K562 (cell line): Measurements from ENCODE around the gene PATL1.

ENCODE experiments used
- ARID1B ChIP-seq: fragments of 450-650 bp; IDR thresholded peaks from 2 replicates; pipeline ENCODE4 v1.6.1; 2016; ENCODE audit warnings: antibody characterized with exemption, mild to moderate bottlenecking, inconsistent platforms
- ATF4 ChIP-seq: fragments of 450-650 bp; formaldehyde crosslinking; IDR thresholded peaks from 2 replicates; pipeline ENCODE4 v1.4.0; 2022; ENCODE audit warnings: mild to moderate bottlenecking, moderate library complexity
- CHD4 ChIP-seq: fragments of 200-600 bp; sonication (generic); IDR thresholded peaks from 3 replicates; pipeline ENCODE4 v1.6.1; 2012; ENCODE audit warnings: low read depth, mild to moderate bottlenecking, mixed read lengths, low read length, inconsistent platforms; ENCODE audit not compliant: insufficient read depth, insufficient replicate concordance, poor library complexity, severe bottlenecking
- CTCF ChIP-seq, 3 experiments: IDR thresholded peaks in 2 of 3; conservative IDR thresholded peaks in 1 of 3; 2 replicates each; pipeline ENCODE4 v1.5.1; 2011 to 2012; ENCODE audit warnings: low read length in 3 of 3, mild to moderate bottlenecking in 3 of 3, control low read depth in 2 of 3, improper control_type of control experiment in 1 of 3, inconsistent platforms in 1 of 3, low read depth in 1 of 3, mixed read lengths in 1 of 3, moderate library complexity in 1 of 3; ENCODE audit not compliant: insufficient read depth in 2 of 3
- EHMT2 ChIP-seq: fragments of 450-650 bp; IDR thresholded peaks from 2 replicates; pipeline ENCODE4 v1.6.1; 2018; ENCODE audit warnings: antibody characterized with exemption
- EZH2 ChIP-seq: IDR thresholded peaks from 2 replicates; pipeline ENCODE4 v1.6.1; 2012; ENCODE audit warnings: low read depth, mild to moderate bottlenecking, inconsistent platforms, low read length, borderline replicate concordance
- FOXJ3 ChIP-seq: sonication (generic); formaldehyde crosslinking; IDR thresholded peaks from 2 replicates; pipeline ENCODE4 v1.4.0; 2020; ENCODE audit warnings: mild to moderate bottlenecking, missing genetic modification reagents
- POLR2A ChIP-seq: fragments of 450-650 bp; conservative IDR thresholded peaks from 2 replicates; pipeline ENCODE4 v1.6.1; 2016
- POLR2AphosphoS5 ChIP-seq: IDR thresholded peaks from 2 replicates; pipeline ENCODE4 v1.6.1; 2011; ENCODE audit warnings: mild to moderate bottlenecking, low read depth, low read length, moderate library complexity; ENCODE audit not compliant: control insufficient read depth, insufficient read depth
- ZFX ChIP-seq: sonication (generic); formaldehyde crosslinking; IDR thresholded peaks from 2 replicates; pipeline ENCODE4 v1.8.0; 2022; ENCODE audit warnings: mild to moderate bottlenecking, missing genetic modification reagents, moderate library complexity
- ZNF695 ChIP-seq: fragments of 450-650 bp; formaldehyde crosslinking; IDR thresholded peaks from 2 replicates; pipeline ENCODE4 v1.4.0; 2020; ENCODE audit warnings: mild to moderate bottlenecking, moderate library complexity

DNA sequence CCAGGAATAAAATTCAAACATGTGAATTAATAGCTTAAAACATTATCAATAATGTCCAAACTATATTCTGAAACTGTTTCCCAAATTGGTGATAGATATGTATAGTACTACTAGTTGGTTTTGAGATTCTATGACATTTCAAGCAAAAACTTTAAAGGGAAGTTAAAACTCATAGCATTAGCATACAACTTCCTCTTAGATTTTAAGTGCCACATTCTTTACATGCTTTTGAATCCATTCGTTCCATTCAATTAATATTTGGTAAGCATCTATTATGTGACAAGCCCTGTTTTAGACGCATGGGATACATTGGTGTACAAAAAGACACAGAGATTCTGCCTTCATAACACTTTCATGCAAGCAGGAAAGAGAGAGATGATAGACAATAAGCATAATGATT lies 8.9 kb downstream of the PATL1 start:
- TF ChIP-seq CTCF (IDR thresholded peaks at IDR 0.05 in 2 of 3, conservative IDR thresholded peaks at IDR 0.05 in 1 of 3; ENCODE audit: insufficient read depth in 2 of 3, low read depth in 1 of 3, low read length in 3 of 3): no peak
- no peak for TF ChIP-seq POLR2AphosphoS5
- TF ChIP-seq EZH2: no peak
- no peak for TF ChIP-seq FOXJ3 (CRISPR knock-in tag)
- no peak for TF ChIP-seq POLR2A
- no peak for TF ChIP-seq ZFX (CRISPR knock-in tag)
- no peak for TF ChIP-seq CHD4
- TF ChIP-seq ZNF695 (CRISPR knock-in tag): no peak
- TF ChIP-seq ATF4 (CRISPR knock-in tag): no peak
- TF ChIP-seq ARID1B: no peak
- no peak for TF ChIP-seq EHMT2
